ENCODE measurements around the gene CIAO3. TPM values are rescaled to one million over a fixed set of nuclear protein-coding genes. Genes with fewer than 3 reads are reported as not detected.

The CIAO3 gene
- total and polyA plus RNA-seq, 10 of the 15 experiments (the other 5 are each of a cell fraction or from before 2014, with no cell fraction given): 1.4 to 37.5 (median 30.8) TPM

GRCh38 chr16:734208-734980 is 6.4 kb downstream of the CIAO3 start:
- no peak for DNase-seq (ENCODE audit: low read depth, low spot score)
- H3K36me3 ChIP-seq (ENCODE audit: control insufficient read depth in 2 of 2, insufficient read depth in 2 of 2, low read length in 1 of 2): peaks cover 7 to 9% of the 10 kb centered on the region in 2 experiments; a peak in 3 of 4 replicates

More at GRCh38 chr16:734208-734980, 6.4 kb downstream of the CIAO3 start:
- Histone ChIP-seq H3K9me3 (replicated peaks; ENCODE audit: control insufficient read depth, insufficient read depth, low read length) (no peaks in the 10 kb centered on the region), H3K4me1 (ENCODE audit: control insufficient read depth, insufficient read depth, low read length) (peaks cover 35% of the 10 kb centered on the region), H4K20me1 (ENCODE audit: control insufficient read depth, insufficient read depth) (no peaks in the 10 kb centered on the region), H3K79me2 (ENCODE audit: control insufficient read depth, insufficient read depth, low read length) (peaks cover 3% of the 10 kb centered on the region), H3K4me3 (no peak overlapping the region), H2AFZ (ENCODE audit: control insufficient read depth, low read depth, low read length) (no peak overlapping the region), H3K27me3 (replicated peaks in 1 of 2; ENCODE audit: control insufficient read depth in 2 of 2, insufficient read depth in 2 of 2, low read length in 1 of 2) (no peaks in the 10 kb centered on the region), H3K9ac (ENCODE audit: control insufficient read depth, insufficient read depth, low read length) (no peak overlapping the region), H3K4me2 (ENCODE audit: control insufficient read depth, insufficient read depth) (no peak overlapping the region), H3K27ac (ENCODE audit: control insufficient read depth, insufficient read depth) (no peak overlapping the region)
- ChIA-PET SMC1A (ENCODE audit: uncharacterized antibody, unreplicated experiment) (interaction anchor here (1.5 kb wide), 1 partner anchor 22 kb away, joined by 3 read pairs; no protein-coding TSS in a partner anchor), RAD21 (ENCODE audit: unreplicated experiment) (no interaction called here), CTCF (no interaction called here), POLR2A (interaction anchor here (7.3 kb wide), 1 partner anchor 7 kb away, joined by 60 read pairs; the partner anchor contains the start of genes CCDC78 and HAGHL)
- BruUV-seq (replicated peaks): no TSS peak
- in situ Hi-C loops (cut with MboI): no loop called here
- no peak for FAIRE-seq
- TF ChIP-seq RUNX3 (IDR thresholded peaks at IDR 0.05; ENCODE audit: low read length) (no peak), JUND (IDR thresholded peaks at IDR 0.05; ENCODE audit: low read depth, low read length) (no peak), ZNF622 (IDR thresholded peaks at IDR 0.05) (no peak), TARDBP (IDR thresholded peaks at IDR 0.05; ENCODE audit: borderline replicate concordance) (no peak), E4F1 (IDR thresholded peaks at IDR 0.05; ENCODE audit: borderline replicate concordance, partially characterized antibody) (no peak), ZNF207 (IDR thresholded peaks at IDR 0.05; ENCODE audit: borderline replicate concordance) (no peak), POLR2AphosphoS2 (IDR thresholded peaks at IDR 0.05; ENCODE audit: low read depth, low read length) (no peak)
- ATAC-seq: no peak
- 93% methylated on average over 42 of the region's 49 CpGs for WGBS (ENCODE audit: insufficient coverage, insufficient replicate concordance, low lambda C conversion rate, missing lambda C conversion rate)
- intact Hi-C loops (cut with micrococcal nuclease; ENCODE audit: unreplicated experiment): no loop called here

Data from GM12878 (cell line).